ENCODE results near the gene VARS2. TPM values are rescaled to one million over a fixed set of nuclear protein-coding genes. Genes with fewer than 3 reads are reported as not detected.

Gene VARS2
- polyA plus RNA-seq, 1 of the 3 experiments (the other 2 are of a cell fraction), result 31.2 TPM

GRCh38 chr6:30895343-30895742 lies 18.7 kb upstream of the VARS2 start:
- no peaks in the 10 kb centered on the region for H3K9me2 ChIP-seq
- H3K27me3 ChIP-seq (ENCODE audit: insufficient read depth), result no peaks in the 10 kb centered on the region
- H3K4me3 ChIP-seq (ENCODE audit: low read depth in 2 of 2, low read length in 1 of 2), result no peak overlapping the region
- TF ChIP-seq EZH2phosphoT487 (IDR thresholded peaks at IDR 0.05; ENCODE audit: borderline replicate concordance, low read depth) (no peak), TAF1 (IDR thresholded peaks at IDR 0.05; ENCODE audit: borderline replicate concordance, low read depth, low read length) (no peak), CTCF (IDR thresholded peaks at IDR 0.05) (no peak), JUND (IDR thresholded peaks at IDR 0.05) (no peak), TCF12 (IDR thresholded peaks at IDR 0.05) (no peak), MAX (IDR thresholded peaks at IDR 0.05; ENCODE audit: low read depth) (no peak), FOXJ3 (CRISPR knock-in tag; IDR thresholded peaks at IDR 0.05) (no peak), SIN3A (IDR thresholded peaks at IDR 0.05; ENCODE audit: borderline replicate concordance, low read depth, low read length) (no peak), GABPA (IDR thresholded peaks at IDR 0.05; ENCODE audit: low read depth) (no peak), RFX5 (IDR thresholded peaks at IDR 0.05; ENCODE audit: low read length) (no peak), NRF1 (IDR thresholded peaks at IDR 0.05; ENCODE audit: low read depth, low read length) (no peak), FOXM1 (IDR thresholded peaks at IDR 0.05; ENCODE audit: low read depth) (no peak), RXRA (IDR thresholded peaks at IDR 0.05; ENCODE audit: borderline replicate concordance, low read depth) (no peak), IRF3 (IDR thresholded peaks at IDR 0.05; ENCODE audit: low read depth, low read length) (no peak), MEF2A (IDR thresholded peaks at IDR 0.05; ENCODE audit: borderline replicate concordance, low read depth) (no peak)
- TF ChIP-seq, protein P1, sequence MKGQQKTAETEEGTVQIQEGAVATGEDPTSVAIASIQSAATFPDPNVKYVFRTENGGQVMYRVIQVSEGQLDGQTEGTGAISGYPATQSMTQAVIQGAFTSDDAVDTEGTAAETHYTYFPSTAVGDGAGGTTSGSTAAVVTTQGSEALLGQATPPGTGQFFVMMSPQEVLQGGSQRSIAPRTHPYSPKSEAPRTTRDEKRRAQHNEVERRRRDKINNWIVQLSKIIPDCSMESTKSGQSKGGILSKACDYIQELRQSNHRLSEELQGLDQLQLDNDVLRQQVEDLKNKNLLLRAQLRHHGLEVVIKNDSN (IDR thresholded peaks at IDR 0.05; ENCODE audit: borderline replicate concordance, low read depth), result no peak
- TF ChIP-seq, protein P2, sequence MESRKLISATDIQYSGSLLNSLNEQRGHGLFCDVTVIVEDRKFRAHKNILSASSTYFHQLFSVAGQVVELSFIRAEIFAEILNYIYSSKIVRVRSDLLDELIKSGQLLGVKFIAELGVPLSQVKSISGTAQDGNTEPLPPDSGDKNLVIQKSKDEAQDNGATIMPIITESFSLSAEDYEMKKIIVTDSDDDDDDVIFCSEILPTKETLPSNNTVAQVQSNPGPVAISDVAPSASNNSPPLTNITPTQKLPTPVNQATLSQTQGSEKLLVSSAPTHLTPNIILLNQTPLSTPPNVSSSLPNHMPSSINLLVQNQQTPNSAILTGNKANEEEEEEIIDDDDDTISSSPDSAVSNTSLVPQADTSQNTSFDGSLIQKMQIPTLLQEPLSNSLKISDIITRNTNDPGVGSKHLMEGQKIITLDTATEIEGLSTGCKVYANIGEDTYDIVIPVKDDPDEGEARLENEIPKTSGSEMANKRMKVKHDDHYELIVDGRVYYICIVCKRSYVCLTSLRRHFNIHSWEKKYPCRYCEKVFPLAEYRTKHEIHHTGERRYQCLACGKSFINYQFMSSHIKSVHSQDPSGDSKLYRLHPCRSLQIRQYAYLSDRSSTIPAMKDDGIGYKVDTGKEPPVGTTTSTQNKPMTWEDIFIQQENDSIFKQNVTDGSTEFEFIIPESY (IDR thresholded peaks at IDR 0.05; ENCODE audit: borderline replicate concordance, low read depth), result no peak
- no peaks in the 10 kb centered on the region for H3F3A ChIP-seq (replicated peaks; ENCODE audit: insufficient read depth)
- H3K9ac ChIP-seq, result no peak overlapping the region
- peak; percentile 14 for DNase-seq
- ChIA-PET CTCF (interaction anchor here (0.6 kb wide), 1 partner anchor 192 kb away, joined by 3 read pairs; no protein-coding TSS in a partner anchor), POLR2A (interaction anchor here (1.4 kb wide), 1 partner anchor 13 kb away, joined by 3 read pairs; the partner anchor contains the start of gene GTF2H4)
- H3K4me2 ChIP-seq, result no peak overlapping the region
- H4K20me1 ChIP-seq (ENCODE audit: insufficient read depth), result no peaks in the 10 kb centered on the region
- WGBS (ENCODE audit: low lambda C conversion rate), result 78% methylated on average over 10 of the region's 10 CpGs
- H3K27ac ChIP-seq (ENCODE audit: low read depth in 2 of 2, low read length in 1 of 2), result no peak overlapping the region
- no peak overlapping the region for H2AFZ ChIP-seq (ENCODE audit: low read depth)
- peaks cover 16 to 68% of the 10 kb centered on the region in 2 experiments for H3K36me3 ChIP-seq (replicated peaks in 1 of 2; ENCODE audit: control insufficient read depth in 1 of 2, insufficient read depth in 2 of 2, low read length in 1 of 2)
- peaks cover 0 to 1% of the 10 kb centered on the region in 2 experiments; a peak in 1 of 4 replicates for H3K4me1 ChIP-seq (ENCODE audit: control insufficient read depth in 1 of 2, insufficient read depth in 2 of 2, low read depth in 1 of 2, low read length in 1 of 2)
- H3K9me3 ChIP-seq, result no peaks in the 10 kb centered on the region
- H3K79me2 ChIP-seq (ENCODE audit: insufficient read depth), result peaks cover 6% of the 10 kb centered on the region; the same call in 1 of the 2 replicates
